Esophagus squamous epithelium (tissue), 5 donors: Measurements from ENCODE around the gene SENP2. TPM values are rescaled to one million over a fixed set of nuclear protein-coding genes. Genes with fewer than 3 reads are reported as not detected.

Experiments
- DNase-seq: peaks from one replicate; lab custom pipeline; 2025; lab: John Stamatoyannopoulos, UW
- H3K27ac ChIP-seq, 4 donors: fragments of 200-600 bp; sonication (generic); one replicate each; pipeline ENCODE4 v1.5.1; 2016 to 2019; ENCODE audit warnings: mild to moderate bottlenecking in 1 of 4
- H3K27me3 ChIP-seq, 4 donors: fragments of 200-600 bp; sonication (generic); 1 replicate in 3 of 4; 2 replicates in 1 of 4; pipeline versions ENCODE4 v1.5.1 to v1.6.0; 2017 to 2021; ENCODE audit warnings: antibody characterized with exemption in 1 of 4
- H3K36me3 ChIP-seq, 3 donors: fragments of 200-600 bp; sonication (generic); one replicate each; pipeline ENCODE4 v1.5.1; 2016 to 2019
- H3K4me1 ChIP-seq, 3 donors: fragments of 200-600 bp; sonication (generic); one replicate each; pipeline ENCODE4 v1.5.1; 2017 to 2019
- H3K4me3 ChIP-seq, 4 donors: fragments of 200-600 bp; sonication (generic); 1 replicate in 3 of 4; 2 replicates in 1 of 4; pipeline ENCODE4 v1.5.1; 2016 to 2019; ENCODE audit warnings: mild to moderate bottlenecking in 2 of 4, moderate library complexity in 1 of 4
- H3K9me3 ChIP-seq, 3 donors: fragments of 200-600 bp; sonication (generic); one replicate each; pipeline ENCODE4 v1.5.1; 2016 to 2019
- CTCF ChIP-seq, 6 experiments: fragments of 450-650 bp in 4 of 6; fragments of 200-600 bp in 2 of 6; sonication (generic) in 2 of 6; IDR thresholded peaks; one replicate each; pipeline ENCODE4 v1.5.1; 2016 to 2019; ENCODE audit warnings: antibody characterized with exemption in 6 of 6, mild to moderate bottlenecking in 4 of 6, moderate library complexity in 4 of 6
- POLR2A ChIP-seq, 4 donors: fragments of 450-650 bp; IDR thresholded peaks; one replicate each; pipeline ENCODE4 v1.6.1; 2017; ENCODE audit warnings: antibody characterized with exemption in 4 of 4, mild to moderate bottlenecking in 4 of 4, moderate library complexity in 3 of 4
- WGBS, 2 donors: methylation state at CpG; one replicate each; pipeline ENCODE4 v1.1.5; 2018; 5-methylcytosine and 5-hydroxymethylcytosine counted together
- intact Hi-C: fragments of 100-400 bp; cut with DNase I; formaldehyde crosslinking; loops from one replicate; pipeline ENCODE4 v1.15.0; 2022
- total RNA-seq, 4 donors: library from RNA; depleted of rRNA; stranded (reverse); fragments of >200 nt; gene quantifications; one replicate each; pipeline ENCODE4 v1.1.0, GENCODE V29; 2016
- donor health status: DM: yes; HTN: yes; CAD: no.

Gene SENP2
- total RNA-seq, 4 donors from 2014 or later = 9.6 to 33.2 (median 20.1) TPM

- no peak overlapping the region for H3K4me3 ChIP-seq
- 39 to 57% methylated on average over 3 of the region's 3 CpGs for WGBS, 2 donors
- peaks cover 0 to 25% (median 0%) of the 10 kb centered on the region in 4 donors for H3K27me3 ChIP-seq
- H3K9me3 ChIP-seq = no peaks in the 10 kb centered on the region
- H3K4me1 ChIP-seq = peaks cover 0 to 42% (median 8%) of the 10 kb centered on the region in 3 donors
- DNase-seq = no peak
- no peaks in the 10 kb centered on the region for H3K36me3 ChIP-seq
- TF ChIP-seq POLR2A (IDR thresholded peaks at IDR 0.05) (no peak), CTCF (IDR thresholded peaks at IDR 0.05) (no peak)
- H3K27ac ChIP-seq = peak overlapping the region; percentile 83 to 88 (median 84)
- intact Hi-C loops = no loop called here
Observed at GRCh38 chr3:185558395-185558794, 27.7 kb upstream of the SENP2 start.

- no peaks in the 10 kb centered on the region for H3K9me3 ChIP-seq
- intact Hi-C loops = no loop called here
- H3K27me3 ChIP-seq = peaks cover 0 to 25% (median 0%) of the 10 kb centered on the region in 4 donors
- 69 to 73% methylated on average over 12 of the region's 12 CpGs for WGBS, 2 donors
- peaks cover 0 to 37% (median 8%) of the 10 kb centered on the region in 3 donors for H3K4me1 ChIP-seq
- no peak overlapping the region for H3K4me3 ChIP-seq
- TF ChIP-seq CTCF (IDR thresholded peaks at IDR 0.05) (no peak), POLR2A (IDR thresholded peaks at IDR 0.05) (no peak)
- H3K27ac ChIP-seq = no peak overlapping the region
- no peaks in the 10 kb centered on the region for H3K36me3 ChIP-seq
- DNase-seq = no peak
Observed at GRCh38 chr3:185559706-185560090, 26.4 kb upstream of the SENP2 start.

GRCh38 chr3:185560676-185561075, 25.4 kb upstream of the SENP2 start:
- WGBS, 2 donors = 93% methylated on average over 12 to 13 of the region's 13 CpGs
- Histone ChIP-seq H3K36me3 (no peaks in the 10 kb centered on the region), H3K4me1 (peaks cover 0 to 34% (median 8%) of the 10 kb centered on the region in 3 donors), H3K4me3 (no peak overlapping the region), H3K27ac (no peak overlapping the region), H3K9me3 (no peaks in the 10 kb centered on the region), H3K27me3 (peaks cover 0 to 25% (median 0%) of the 10 kb centered on the region in 4 donors)
- no peak for DNase-seq
- no peak for TF ChIP-seq POLR2A (IDR thresholded peaks at IDR 0.05)
- TF ChIP-seq CTCF (IDR thresholded peaks at IDR 0.05) = no peak
- intact Hi-C loops = no loop called here

GRCh38 chr3:185561374-185561943, 24.6 kb upstream of the SENP2 start:
- no peaks in the 10 kb centered on the region for H3K9me3 ChIP-seq
- H3K4me3 ChIP-seq = no peak overlapping the region
- H3K27ac ChIP-seq = no peak overlapping the region
- TF ChIP-seq POLR2A (IDR thresholded peaks at IDR 0.05) (no peak), CTCF (IDR thresholded peaks at IDR 0.05) (no peak)
- WGBS, 2 donors = 60 to 75% methylated on average over 7 to 8 of the region's 8 CpGs
- peaks cover 0 to 25% (median 0%) of the 10 kb centered on the region in 4 donors for H3K27me3 ChIP-seq
- intact Hi-C loops = no loop called here
- H3K36me3 ChIP-seq = no peaks in the 10 kb centered on the region
- peaks cover 0 to 28% (median 8%) of the 10 kb centered on the region in 3 donors for H3K4me1 ChIP-seq
- DNase-seq = no peak

GRCh38 chr3:185561958-185562357, 24.1 kb upstream of the SENP2 start:
- peaks cover 0 to 25% (median 0%) of the 10 kb centered on the region in 4 donors for H3K27me3 ChIP-seq
- H3K9me3 ChIP-seq = no peaks in the 10 kb centered on the region
- DNase-seq = no peak
- no peak overlapping the region for H3K4me3 ChIP-seq
- H3K4me1 ChIP-seq = peaks cover 0 to 23% (median 8%) of the 10 kb centered on the region in 3 donors
- no peak overlapping the region for H3K27ac ChIP-seq
- H3K36me3 ChIP-seq = no peaks in the 10 kb centered on the region
- intact Hi-C loops = no loop called here
- 52 to 66% methylated on average over 3 to 5 of the region's 5 CpGs for WGBS, 2 donors
- TF ChIP-seq POLR2A (IDR thresholded peaks at IDR 0.05) (no peak), CTCF (IDR thresholded peaks at IDR 0.05) (no peak)
